ENCODE results near the gene CPSF4L. TPM values are rescaled to one million over a fixed set of nuclear protein-coding genes. Genes with fewer than 3 reads are reported as not detected.

Gene CPSF4L
- total and polyA plus RNA-seq, 2 donors (not counting 3 experiments of a cell fraction or from before 2014, with no cell fraction given) = not detected

GRCh38 chr17:73281928-73282327 lies 20.2 kb upstream of the CPSF4L start:
- Histone ChIP-seq H3K27ac (ENCODE audit: insufficient read depth, low read depth, low read length) (no peak overlapping the region), H4K20me1 (replicated peaks; ENCODE audit: control insufficient read depth, extremely low read depth, insufficient read depth, low read length) (no peaks in the 10 kb centered on the region), H3K4me3 (replicated peaks in 1 of 3; ENCODE audit: insufficient read depth in 1 of 3, low read depth in 1 of 3, low read length in 3 of 3) (no peak overlapping the region), H3K9me3 (replicated peaks; ENCODE audit: control insufficient read depth, insufficient read depth, low read length) (no peaks in the 10 kb centered on the region), H3K79me2 (ENCODE audit: control insufficient read depth, insufficient read depth, low read length) (peaks cover under 1% of the 10 kb centered on the region), H3K36me3 (ENCODE audit: control insufficient read depth in 2 of 2, extremely low read depth in 1 of 2, insufficient read depth in 2 of 2, low read length in 2 of 2) (peaks cover 0 to 8% of the 10 kb centered on the region in 2 experiments), H3K9me1 (replicated peaks; ENCODE audit: control insufficient read depth, extremely low read depth, insufficient read depth, low read length) (no peaks in the 10 kb centered on the region), H3K27me3 (ENCODE audit: control insufficient read depth in 2 of 2, insufficient read depth in 2 of 2, low read length in 2 of 2) (no peaks in the 10 kb centered on the region), H3K4me1 (ENCODE audit: control insufficient read depth, extremely low read depth, insufficient read depth, low read length) (no peaks in the 10 kb centered on the region), H3K9ac (replicated peaks; ENCODE audit: extremely low read depth, insufficient read depth, low read length) (no peak overlapping the region), H2AFZ (ENCODE audit: low read depth, low read length) (no peak overlapping the region), H3K4me2 (ENCODE audit: insufficient read depth, low read length) (no peak overlapping the region)
- dilution Hi-C loops (cut with MboI; ENCODE audit: extremely low pct_ligation_motif_present, low sequenced_read_pairs) = no loop called here
- FAIRE-seq = no peak
- ChIA-PET CTCF (interaction anchor here (1.4 to 2.1 kb wide), 3 partner anchors 9 to 88 kb away, joined by 3 to 10 read pairs (median 5); no protein-coding TSS in a partner anchor), POLR2A (no interaction called here)
- BruUV-seq (replicated peaks) = no TSS peak
- TF ChIP-seq GATA2 (IDR thresholded peaks at IDR 0.05; ENCODE audit: insufficient read depth, insufficient read length, low read depth, low read length) = no peak
- TF ChIP-seq, protein P1, sequence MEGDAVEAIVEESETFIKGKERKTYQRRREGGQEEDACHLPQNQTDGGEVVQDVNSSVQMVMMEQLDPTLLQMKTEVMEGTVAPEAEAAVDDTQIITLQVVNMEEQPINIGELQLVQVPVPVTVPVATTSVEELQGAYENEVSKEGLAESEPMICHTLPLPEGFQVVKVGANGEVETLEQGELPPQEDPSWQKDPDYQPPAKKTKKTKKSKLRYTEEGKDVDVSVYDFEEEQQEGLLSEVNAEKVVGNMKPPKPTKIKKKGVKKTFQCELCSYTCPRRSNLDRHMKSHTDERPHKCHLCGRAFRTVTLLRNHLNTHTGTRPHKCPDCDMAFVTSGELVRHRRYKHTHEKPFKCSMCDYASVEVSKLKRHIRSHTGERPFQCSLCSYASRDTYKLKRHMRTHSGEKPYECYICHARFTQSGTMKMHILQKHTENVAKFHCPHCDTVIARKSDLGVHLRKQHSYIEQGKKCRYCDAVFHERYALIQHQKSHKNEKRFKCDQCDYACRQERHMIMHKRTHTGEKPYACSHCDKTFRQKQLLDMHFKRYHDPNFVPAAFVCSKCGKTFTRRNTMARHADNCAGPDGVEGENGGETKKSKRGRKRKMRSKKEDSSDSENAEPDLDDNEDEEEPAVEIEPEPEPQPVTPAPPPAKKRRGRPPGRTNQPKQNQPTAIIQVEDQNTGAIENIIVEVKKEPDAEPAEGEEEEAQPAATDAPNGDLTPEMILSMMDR (IDR thresholded peaks at IDR 0.05; ENCODE audit: extremely low read depth in 1 of 2, insufficient read depth in 1 of 2, low read depth in 1 of 2, low read length in 2 of 2) = no peak
- TF ChIP-seq MAX (IDR thresholded peaks at IDR 0.05; ENCODE audit: insufficient read depth, insufficient read length) = no peak
- TF ChIP-seq JUN (IDR thresholded peaks at IDR 0.05; ENCODE audit: borderline replicate concordance, insufficient read depth, insufficient read length, low read depth) = no peak
- TF ChIP-seq EZH2 (IDR thresholded peaks at IDR 0.05; ENCODE audit: borderline replicate concordance, low read depth, low read length, severe bottlenecking) = no peak
- no peak for TF ChIP-seq MYC (IDR thresholded peaks at IDR 0.05; ENCODE audit: low read depth, low read length)
- no peak for TF ChIP-seq POLR2AphosphoS5 (IDR thresholded peaks at IDR 0.05; ENCODE audit: insufficient read depth, low read depth, low read length)
- TF ChIP-seq POLR2A (IDR thresholded peaks at IDR 0.05; ENCODE audit: low read depth, low read length) = no peak
- no peak for TF ChIP-seq FOS (IDR thresholded peaks at IDR 0.05; ENCODE audit: borderline replicate concordance, insufficient read depth, low read length)
- intact Hi-C loops (cut with micrococcal nuclease) = no loop called here
- no peak for DNase-seq (ENCODE audit: low read depth, low spot score)

Data from endothelial cell of umbilical vein (primary cell).